Panc1 (cell line): ENCODE results near the gene KANK4. TPM values are rescaled to one million over a fixed set of nuclear protein-coding genes. Genes with fewer than 3 reads are reported as not detected.

Experiments
- ATAC-seq: fragments of 200-7000 bp; cut with Tn5 transposase; 2 replicates; pipeline ENCODE4 v1.9.1; 2020; ENCODE audit warnings: mild to moderate bottlenecking, moderate library complexity
- BruUV-seq: library from RNA; stranded (reverse); fragments of 400-500 nt; replicated peaks from 2 replicates; lab custom pipeline; 2021; lab: Mats Ljungman, UMichigan
- CTCF ChIA-PET: fragments of 300-600 bp; sonication (Branson Sonifier 250); formaldehyde crosslinking; loops from one replicate; lab custom pipeline; 2022; ENCODE audit warnings: antibody characterized with exemption; lab: Charles Lee
- POLR2A ChIA-PET: fragments of 300-600 bp; sonication (Branson Sonifier 250); formaldehyde crosslinking; loops from one replicate; lab custom pipeline; 2022; ENCODE audit warnings: antibody characterized with exemption; lab: Charles Lee
- DNase-seq: peaks from one replicate; pipeline ENCODE4 v3.0.0-alpha.2; 2010; ENCODE audit warnings: low read depth, low spot score
- H3K27ac ChIP-seq: 2 replicates; pipeline ENCODE4 v1.5.1; 2011; ENCODE audit warnings: mild to moderate bottlenecking, low read length, inconsistent platforms
- H3K27me3 ChIP-seq: fragments of 200-500 bp; sonication (Bioruptor generic); 2 replicates; pipeline ENCODE4 v1.6.0; 2014; ENCODE audit warnings: low read length, inconsistent platforms; ENCODE audit not compliant: control insufficient read depth, insufficient read depth
- H3K36me3 ChIP-seq: fragments of 200-500 bp; sonication (Bioruptor generic); 2 replicates; pipeline ENCODE4 v1.5.1; 2014; ENCODE audit warnings: inconsistent platforms, mild to moderate bottlenecking, low read length, moderate library complexity; ENCODE audit not compliant: control insufficient read depth, insufficient read depth
- H3K4me1 ChIP-seq: 2 replicates; pipeline ENCODE4 v1.5.1; 2011; ENCODE audit warnings: inconsistent platforms, mild to moderate bottlenecking, low read length, moderate library complexity; ENCODE audit not compliant: control insufficient read depth, insufficient read depth
- H3K4me3 ChIP-seq, 2 experiments: 2 replicates each; pipeline ENCODE4 v1.5.1; 2011 to 2012; ENCODE audit warnings: low read depth in 2 of 2, low read length in 2 of 2, mild to moderate bottlenecking in 2 of 2, inconsistent platforms in 1 of 2, moderate library complexity in 1 of 2
- H3K9me3 ChIP-seq: fragments of 200-500 bp; sonication (Bioruptor generic); 2 replicates; pipeline ENCODE4 v1.5.1; 2014; ENCODE audit warnings: low read depth, mild to moderate bottlenecking, inconsistent platforms, low read length, moderate library complexity; ENCODE audit not compliant: control insufficient read depth, insufficient read depth
- CTCF ChIP-seq: fragments of 450-650 bp; IDR thresholded peaks from 2 replicates; pipeline ENCODE4 v1.5.1; 2017; ENCODE audit warnings: mild to moderate bottlenecking
- POLR2AphosphoS5 ChIP-seq: IDR thresholded peaks from 2 replicates; pipeline ENCODE4 v1.6.1; 2012; ENCODE audit warnings: mild to moderate bottlenecking, low read depth, low read length, moderate library complexity
- REST ChIP-seq, 2 experiments: IDR thresholded peaks; 2 replicates each; pipeline ENCODE4 v1.6.1; 2011 to 2012; ENCODE audit warnings: low read depth in 2 of 2, control low read depth in 1 of 2, low read length in 1 of 2, mild to moderate bottlenecking in 1 of 2, moderate library complexity in 1 of 2; ENCODE audit not compliant: insufficient read depth in 1 of 2
- SIN3A ChIP-seq: IDR thresholded peaks from 2 replicates; pipeline ENCODE4 v1.6.1; 2012; ENCODE audit warnings: low read depth, mild to moderate bottlenecking, low read length, moderate library complexity, borderline replicate concordance; ENCODE audit not compliant: insufficient read depth
- TCF7L2 ChIP-seq: IDR thresholded peaks from 2 replicates; pipeline ENCODE4 v1.6.1; 2011; ENCODE audit warnings: mild to moderate bottlenecking, low read depth, low read length, inconsistent platforms
- in situ Hi-C: cut with HindIII; loops from 2 replicates; pipeline ENCODE4 v1.10.0; 2016; ENCODE audit warnings: low sequenced_read_pairs, low pct_unique_long_range_greater_than_20kb
- intact Hi-C: fragments of 100-400 bp; cut with micrococcal nuclease; formaldehyde crosslinking; loops from one replicate; pipeline ENCODE4 v1.10.0; 2022; ENCODE audit not compliant: unreplicated experiment
- total RNA-seq: library from RNA; stranded (reverse); gene quantifications from one replicate; pipeline ENCODE4 v1.2.1, GENCODE V29; 2021; ENCODE audit not compliant: unreplicated experiment

The KANK4 gene
- total RNA-seq, 1 experiment from 2014 or later: 0.18 TPM

- BruUV-seq: no TSS peak
- ChIA-PET POLR2A (interaction anchor here (0.6 kb wide), 1 partner anchor 250 kb away, joined by 3 read pairs; no protein-coding TSS in a partner anchor), CTCF (no interaction called here)
- TF ChIP-seq CTCF: no peak
- no peak for TF ChIP-seq REST (IDR thresholded peaks at IDR 0.05; ENCODE audit: insufficient read depth in 1 of 2, low read depth in 2 of 2, low read length in 1 of 2)
- no peak for TF ChIP-seq TCF7L2
- TF ChIP-seq SIN3A: no peak
- no peak for TF ChIP-seq POLR2AphosphoS5
- H3K9me3 ChIP-seq: no peaks in the 10 kb centered on the region
- H3K27ac ChIP-seq: no peak overlapping the region
- no peaks in the 10 kb centered on the region for H3K4me1 ChIP-seq
- no peaks in the 10 kb centered on the region for H3K36me3 ChIP-seq
- H3K4me3 ChIP-seq: no peak overlapping the region
- in situ Hi-C loops: no loop called here
- intact Hi-C loops: no loop called here
- DNase-seq (no peak), ATAC-seq (no peak)
- H3K27me3 ChIP-seq: no peaks in the 10 kb centered on the region
Measured at GRCh38 chr1:62346886-62347285, 27.7 kb upstream of the KANK4 start.

- H3K9me3 ChIP-seq: no peaks in the 10 kb centered on the region
- no peaks in the 10 kb centered on the region for H3K36me3 ChIP-seq
- DNase-seq (no peak), ATAC-seq (no peak)
- intact Hi-C loops (no loop called here), in situ Hi-C loops (no loop called here)
- BruUV-seq: no TSS peak
- POLR2A ChIA-PET: no interaction called here
- H3K27ac ChIP-seq: no peak overlapping the region
- no peaks in the 10 kb centered on the region for H3K27me3 ChIP-seq
- CTCF ChIA-PET: no interaction called here
- no peaks in the 10 kb centered on the region for H3K4me1 ChIP-seq
- H3K4me3 ChIP-seq: no peak overlapping the region
- no peak for TF ChIP-seq REST (IDR thresholded peaks at IDR 0.05; ENCODE audit: insufficient read depth in 1 of 2, low read depth in 2 of 2, low read length in 1 of 2)
Measured at GRCh38 chr1:62343911-62344310, 24.7 kb upstream of the KANK4 start.
